ENCODE data around the gene SYCP3. TPM values are rescaled to one million over a fixed set of nuclear protein-coding genes. Genes with fewer than 3 reads are reported as not detected.

SYCP3 gene
- total and polyA plus RNA-seq, 9 donors, result 0.07 to 0.31 TPM; not detected in 7

GRCh38 chr12:101779626-101780025 lies 40.4 kb upstream of the SYCP3 start:
- Histone ChIP-seq H3K27ac (no peak overlapping the region), H3K4me3 (no peak overlapping the region), H3K9me3 (no peaks in the 10 kb centered on the region), H3K4me1 (ENCODE audit: insufficient read depth) (no peaks in the 10 kb centered on the region), H3K27me3 (no peaks in the 10 kb centered on the region), H3K36me3 (no peaks in the 10 kb centered on the region)
- intact Hi-C loops (cut with DNase I), result loop anchor here in 1 of 4 donors (5.0 kb wide), 1 partner anchor 58 kb away; no protein-coding TSS in a partner anchor
- no peak for DNase-seq
- TF ChIP-seq POLR2A (IDR thresholded peaks at IDR 0.05) (no peak), CTCF (IDR thresholded peaks at IDR 0.05) (no peak), EP300 (IDR thresholded peaks at IDR 0.05) (no peak)
- 95 to 97% (median 96%) methylated on average over 6 of the region's 6 CpGs for WGBS, 3 donors

GRCh38 chr12:101779200-101779599 lies 39.9 kb upstream of the SYCP3 start:
- H3K27me3 ChIP-seq, result no peaks in the 10 kb centered on the region
- intact Hi-C loops (cut with DNase I), result loop anchor here in 1 of 4 donors (5.0 kb wide), 1 partner anchor 58 kb away; no protein-coding TSS in a partner anchor
- no peak for DNase-seq
- no peaks in the 10 kb centered on the region for H3K36me3 ChIP-seq
- H3K27ac ChIP-seq, result no peak overlapping the region
- H3K4me1 ChIP-seq (ENCODE audit: insufficient read depth), result no peaks in the 10 kb centered on the region
- WGBS, 3 donors, result 90 to 95% (median 93%) methylated on average over 3 of the region's 3 CpGs
- no peak for TF ChIP-seq CTCF (IDR thresholded peaks at IDR 0.05)
- TF ChIP-seq POLR2A (IDR thresholded peaks at IDR 0.05), result no peak
- no peak for TF ChIP-seq EP300 (IDR thresholded peaks at IDR 0.05)
- no peaks in the 10 kb centered on the region for H3K9me3 ChIP-seq
- no peak overlapping the region for H3K4me3 ChIP-seq

GRCh38 chr12:101777978-101778377 lies 38.7 kb upstream of the SYCP3 start:
- Histone ChIP-seq H3K36me3 (no peaks in the 10 kb centered on the region), H3K9me3 (no peaks in the 10 kb centered on the region), H3K4me3 (no peak overlapping the region), H3K27ac (no peak overlapping the region), H3K4me1 (ENCODE audit: insufficient read depth) (no peaks in the 10 kb centered on the region), H3K27me3 (no peaks in the 10 kb centered on the region)
- intact Hi-C loops (cut with DNase I), result loop anchor here in 1 of 4 donors (5.0 kb wide), 1 partner anchor 59 kb away; no protein-coding TSS in a partner anchor
- DNase-seq, result no peak
- WGBS, 3 donors, result 77 to 89% (median 89%) methylated on average over 4 of the region's 4 CpGs
- TF ChIP-seq CTCF (IDR thresholded peaks at IDR 0.05), result no peak
- no peak for TF ChIP-seq POLR2A (IDR thresholded peaks at IDR 0.05)
- TF ChIP-seq EP300 (IDR thresholded peaks at IDR 0.05), result no peak

GRCh38 chr12:101777485-101777884 lies 38.2 kb upstream of the SYCP3 start:
- intact Hi-C loops (cut with DNase I), result loop anchor here in 1 of 4 donors (5.0 kb wide), 1 partner anchor 60 kb away; no protein-coding TSS in a partner anchor
- no peaks in the 10 kb centered on the region for H3K27me3 ChIP-seq
- H3K4me1 ChIP-seq (ENCODE audit: insufficient read depth), result no peaks in the 10 kb centered on the region
- no peak for DNase-seq
- H3K9me3 ChIP-seq, result no peaks in the 10 kb centered on the region
- H3K4me3 ChIP-seq, result no peak overlapping the region
- WGBS, 3 donors, result 76 to 78% (median 77%) methylated on average over 3 of the region's 3 CpGs
- H3K36me3 ChIP-seq, result no peaks in the 10 kb centered on the region
- TF ChIP-seq CTCF (IDR thresholded peaks at IDR 0.05) (no peak), POLR2A (IDR thresholded peaks at IDR 0.05) (no peak), EP300 (IDR thresholded peaks at IDR 0.05) (no peak)
- no peak overlapping the region for H3K27ac ChIP-seq
